Left hindlimb (tissue), 1 donor: ENCODE data around the gene CARD9.

Experiments
- DNase-seq: peaks from one replicate; pipeline ENCODE4 v3.0.0-alpha.2; 2018

CARD9 gene

GRCh38 chr9:136345281-136346156 lies 27.9 kb downstream of the CARD9 start:
- peak; percentile 85 for DNase-seq

- no peak for DNase-seq
Measured at GRCh38 chr9:136344544-136345280, 28.8 kb downstream of the CARD9 start.

GRCh38 chr9:136343884-136344269 lies 29.6 kb downstream of the CARD9 start:
- DNase-seq = no peak

GRCh38 chr9:136343121-136343883 lies 30.2 kb downstream of the CARD9 start:
- no peak for DNase-seq

- peak; percentile 87 for DNase-seq
Measured at GRCh38 chr9:136342181-136343120, 31.0 kb downstream of the CARD9 start.

GRCh38 chr9:136341769-136342168 lies 31.7 kb downstream of the CARD9 start:
- DNase-seq = no peak

GRCh38 chr9:136341042-136341655 lies 32.3 kb downstream of the CARD9 start:
- no peak for DNase-seq

- no peak for DNase-seq
Measured at GRCh38 chr9:136340356-136341041, 33.0 kb downstream of the CARD9 start.

- no peak for DNase-seq
Measured at GRCh38 chr9:136339958-136340310, 33.5 kb downstream of the CARD9 start.

GRCh38 chr9:136339173-136339957 lies 34.1 kb downstream of the CARD9 start:
- no peak for DNase-seq

- DNase-seq = no peak
Measured at GRCh38 chr9:136338511-136338910, 35.0 kb downstream of the CARD9 start.

- DNase-seq = no peak
Measured at GRCh38 chr9:136337416-136338395, 35.8 kb downstream of the CARD9 start.

GRCh38 chr9:136336881-136337280 lies 36.6 kb downstream of the CARD9 start:
- DNase-seq = no peak

GRCh38 chr9:136336156-136336870 lies 37.2 kb downstream of the CARD9 start:
- no peak for DNase-seq

- no peak for DNase-seq
Measured at GRCh38 chr9:136335296-136336155, 37.9 kb downstream of the CARD9 start.

GRCh38 chr9:136334541-136334940 lies 38.9 kb downstream of the CARD9 start:
- no peak for DNase-seq

GRCh38 chr9:136333486-136333885 lies 40.0 kb downstream of the CARD9 start:
- DNase-seq = no peak
